ENCODE data around the gene NMU. TPM values are rescaled to one million over a fixed set of nuclear protein-coding genes. Genes with fewer than 3 reads are reported as not detected.
"Not testable (repeated sequence)": the region's sequence is repeated elsewhere in the genome, so short reads cannot be mapped to it uniquely, and the experiment has no call there.

NMU gene
- total and polyA plus RNA-seq, 2 experiments from 2014 or later, result 40.2 to 96.3 TPM

DNA sequence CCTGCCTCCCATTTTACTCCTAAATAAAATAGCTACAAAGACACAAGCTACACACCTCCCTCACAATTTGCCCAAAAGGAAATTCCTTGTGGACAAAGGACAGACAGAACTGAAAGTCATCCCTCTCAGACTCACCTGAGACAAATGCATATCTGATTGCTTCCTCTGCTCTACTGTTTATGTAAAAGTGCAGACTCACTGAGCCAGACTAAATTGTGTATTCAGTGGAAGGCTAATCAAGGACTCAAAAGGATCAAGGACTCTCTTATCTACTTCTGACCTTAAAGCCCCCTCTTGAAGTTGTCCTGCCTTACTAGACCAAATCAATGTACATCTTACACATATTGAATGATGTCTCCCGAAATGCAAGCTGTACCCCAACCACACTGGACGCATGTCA, 47.9 kb downstream of the NMU start:
- H3K27ac ChIP-seq (ENCODE audit: low read depth), result no peak overlapping the region
- H3K9me2 ChIP-seq (ENCODE audit: insufficient read depth), result no peaks in the 10 kb centered on the region
- H3K36me3 ChIP-seq (ENCODE audit: insufficient read depth), result no peaks in the 10 kb centered on the region; the same call in 1 of the 2 replicates
- H4K20me1 ChIP-seq (replicated peaks; ENCODE audit: insufficient read depth), result no peaks in the 10 kb centered on the region
- Mint-ChIP-seq H3K4me1 (peaks cover 4% of the 10 kb centered on the region; the same call in 1 of the 3 replicates), H3K4me3 (no peak overlapping the region), H3K36me3 (ENCODE audit: low read depth) (peaks cover 13% of the 10 kb centered on the region; the same call in 2 of the 3 replicates), H3K9me3 (peaks cover 10% of the 10 kb centered on the region), H3K27ac (peak overlapping the region; percentile 33; the same call in 1 of the 2 replicates), H3K27me3 (ENCODE audit: insufficient read depth, low read depth, poor library complexity) (peaks cover 3% of the 10 kb centered on the region)
- TF ChIP-seq, protein P1, sequence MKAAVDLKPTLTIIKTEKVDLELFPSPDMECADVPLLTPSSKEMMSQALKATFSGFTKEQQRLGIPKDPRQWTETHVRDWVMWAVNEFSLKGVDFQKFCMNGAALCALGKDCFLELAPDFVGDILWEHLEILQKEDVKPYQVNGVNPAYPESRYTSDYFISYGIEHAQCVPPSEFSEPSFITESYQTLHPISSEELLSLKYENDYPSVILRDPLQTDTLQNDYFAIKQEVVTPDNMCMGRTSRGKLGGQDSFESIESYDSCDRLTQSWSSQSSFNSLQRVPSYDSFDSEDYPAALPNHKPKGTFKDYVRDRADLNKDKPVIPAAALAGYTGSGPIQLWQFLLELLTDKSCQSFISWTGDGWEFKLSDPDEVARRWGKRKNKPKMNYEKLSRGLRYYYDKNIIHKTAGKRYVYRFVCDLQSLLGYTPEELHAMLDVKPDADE (IDR thresholded peaks at IDR 0.05), result no peak
- TF ChIP-seq CREB1 (CRISPR knock-in tag; IDR thresholded peaks at IDR 0.05; ENCODE audit: low read depth) (no peak), ZNF114 (CRISPR knock-in tag; IDR thresholded peaks at IDR 0.05) (no peak), ZNF331 (CRISPR knock-in tag; IDR thresholded peaks at IDR 0.05; ENCODE audit: low read depth) (no peak), STAT1 (IDR thresholded peaks at IDR 0.05; ENCODE audit: unreplicated experiment) (no peak), EZH2phosphoT487 (IDR thresholded peaks at IDR 0.05; ENCODE audit: unreplicated experiment) (no peak), JUNB (IDR thresholded peaks at IDR 0.05; ENCODE audit: unreplicated experiment) (no peak), NANOG (IDR thresholded peaks at IDR 0.05; ENCODE audit: borderline replicate concordance) (no peak), EZH2 (IDR thresholded peaks at IDR 0.05; ENCODE audit: low read depth, unreplicated experiment) (no peak), POLR2AphosphoS5 (IDR thresholded peaks at IDR 0.05; ENCODE audit: low read depth) (no peak)
- TF ChIP-seq, protein P2, sequence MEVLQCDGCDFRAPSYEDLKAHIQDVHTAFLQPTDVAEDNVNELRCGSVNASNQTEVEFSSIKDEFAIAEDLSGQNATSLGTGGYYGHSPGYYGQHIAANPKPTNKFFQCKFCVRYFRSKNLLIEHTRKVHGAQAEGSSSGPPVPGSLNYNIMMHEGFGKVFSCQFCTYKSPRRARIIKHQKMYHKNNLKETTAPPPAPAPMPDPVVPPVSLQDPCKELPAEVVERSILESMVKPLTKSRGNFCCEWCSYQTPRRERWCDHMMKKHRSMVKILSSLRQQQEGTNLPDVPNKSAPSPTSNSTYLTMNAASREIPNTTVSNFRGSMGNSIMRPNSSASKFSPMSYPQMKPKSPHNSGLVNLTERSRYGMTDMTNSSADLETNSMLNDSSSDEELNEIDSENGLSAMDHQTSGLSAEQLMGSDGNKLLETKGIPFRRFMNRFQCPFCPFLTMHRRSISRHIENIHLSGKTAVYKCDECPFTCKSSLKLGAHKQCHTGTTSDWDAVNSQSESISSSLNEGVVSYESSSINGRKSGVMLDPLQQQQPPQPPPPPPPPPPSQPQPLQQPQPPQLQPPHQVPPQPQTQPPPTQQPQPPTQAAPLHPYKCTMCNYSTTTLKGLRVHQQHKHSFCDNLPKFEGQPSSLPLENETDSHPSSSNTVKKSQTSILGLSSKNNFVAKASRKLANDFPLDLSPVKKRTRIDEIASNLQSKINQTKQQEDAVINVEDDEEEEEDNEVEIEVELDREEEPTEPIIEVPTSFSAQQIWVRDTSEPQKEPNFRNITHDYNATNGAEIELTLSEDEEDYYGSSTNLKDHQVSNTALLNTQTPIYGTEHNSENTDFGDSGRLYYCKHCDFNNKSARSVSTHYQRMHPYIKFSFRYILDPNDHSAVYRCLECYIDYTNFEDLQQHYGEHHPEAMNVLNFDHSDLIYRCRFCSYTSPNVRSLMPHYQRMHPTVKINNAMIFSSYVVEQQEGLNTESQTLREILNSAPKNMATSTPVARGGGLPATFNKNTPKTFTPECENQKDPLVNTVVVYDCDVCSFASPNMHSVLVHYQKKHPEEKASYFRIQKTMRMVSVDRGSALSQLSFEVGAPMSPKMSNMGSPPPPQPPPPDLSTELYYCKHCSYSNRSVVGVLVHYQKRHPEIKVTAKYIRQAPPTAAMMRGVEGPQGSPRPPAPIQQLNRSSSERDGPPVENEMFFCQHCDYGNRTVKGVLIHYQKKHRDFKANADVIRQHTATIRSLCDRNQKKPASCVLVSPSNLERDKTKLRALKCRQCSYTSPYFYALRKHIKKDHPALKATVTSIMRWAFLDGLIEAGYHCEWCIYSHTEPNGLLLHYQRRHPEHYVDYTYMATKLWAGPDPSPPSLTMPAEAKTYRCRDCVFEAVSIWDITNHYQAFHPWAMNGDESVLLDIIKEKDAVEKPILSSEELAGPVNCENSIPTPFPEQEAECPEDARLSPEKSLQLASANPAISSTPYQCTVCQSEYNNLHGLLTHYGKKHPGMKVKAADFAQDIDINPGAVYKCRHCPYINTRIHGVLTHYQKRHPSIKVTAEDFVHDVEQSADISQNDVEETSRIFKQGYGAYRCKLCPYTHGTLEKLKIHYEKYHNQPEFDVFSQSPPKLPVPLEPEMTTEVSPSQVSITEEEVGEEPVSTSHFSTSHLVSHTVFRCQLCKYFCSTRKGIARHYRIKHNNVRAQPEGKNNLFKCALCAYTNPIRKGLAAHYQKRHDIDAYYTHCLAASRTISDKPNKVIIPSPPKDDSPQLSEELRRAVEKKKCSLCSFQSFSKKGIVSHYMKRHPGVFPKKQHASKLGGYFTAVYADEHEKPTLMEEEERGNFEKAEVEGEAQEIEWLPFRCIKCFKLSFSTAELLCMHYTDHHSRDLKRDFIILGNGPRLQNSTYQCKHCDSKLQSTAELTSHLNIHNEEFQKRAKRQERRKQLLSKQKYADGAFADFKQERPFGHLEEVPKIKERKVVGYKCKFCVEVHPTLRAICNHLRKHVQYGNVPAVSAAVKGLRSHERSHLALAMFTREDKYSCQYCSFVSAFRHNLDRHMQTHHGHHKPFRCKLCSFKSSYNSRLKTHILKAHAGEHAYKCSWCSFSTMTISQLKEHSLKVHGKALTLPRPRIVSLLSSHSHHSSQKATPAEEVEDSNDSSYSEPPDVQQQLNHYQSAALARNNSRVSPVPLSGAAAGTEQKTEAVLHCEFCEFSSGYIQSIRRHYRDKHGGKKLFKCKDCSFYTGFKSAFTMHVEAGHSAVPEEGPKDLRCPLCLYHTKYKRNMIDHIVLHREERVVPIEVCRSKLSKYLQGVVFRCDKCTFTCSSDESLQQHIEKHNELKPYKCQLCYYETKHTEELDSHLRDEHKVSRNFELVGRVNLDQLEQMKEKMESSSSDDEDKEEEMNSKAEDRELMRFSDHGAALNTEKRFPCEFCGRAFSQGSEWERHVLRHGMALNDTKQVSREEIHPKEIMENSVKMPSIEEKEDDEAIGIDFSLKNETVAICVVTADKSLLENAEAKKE (CRISPR knock-in tag; IDR thresholded peaks at IDR 0.05), result no peak
- TF ChIP-seq, protein P3, sequence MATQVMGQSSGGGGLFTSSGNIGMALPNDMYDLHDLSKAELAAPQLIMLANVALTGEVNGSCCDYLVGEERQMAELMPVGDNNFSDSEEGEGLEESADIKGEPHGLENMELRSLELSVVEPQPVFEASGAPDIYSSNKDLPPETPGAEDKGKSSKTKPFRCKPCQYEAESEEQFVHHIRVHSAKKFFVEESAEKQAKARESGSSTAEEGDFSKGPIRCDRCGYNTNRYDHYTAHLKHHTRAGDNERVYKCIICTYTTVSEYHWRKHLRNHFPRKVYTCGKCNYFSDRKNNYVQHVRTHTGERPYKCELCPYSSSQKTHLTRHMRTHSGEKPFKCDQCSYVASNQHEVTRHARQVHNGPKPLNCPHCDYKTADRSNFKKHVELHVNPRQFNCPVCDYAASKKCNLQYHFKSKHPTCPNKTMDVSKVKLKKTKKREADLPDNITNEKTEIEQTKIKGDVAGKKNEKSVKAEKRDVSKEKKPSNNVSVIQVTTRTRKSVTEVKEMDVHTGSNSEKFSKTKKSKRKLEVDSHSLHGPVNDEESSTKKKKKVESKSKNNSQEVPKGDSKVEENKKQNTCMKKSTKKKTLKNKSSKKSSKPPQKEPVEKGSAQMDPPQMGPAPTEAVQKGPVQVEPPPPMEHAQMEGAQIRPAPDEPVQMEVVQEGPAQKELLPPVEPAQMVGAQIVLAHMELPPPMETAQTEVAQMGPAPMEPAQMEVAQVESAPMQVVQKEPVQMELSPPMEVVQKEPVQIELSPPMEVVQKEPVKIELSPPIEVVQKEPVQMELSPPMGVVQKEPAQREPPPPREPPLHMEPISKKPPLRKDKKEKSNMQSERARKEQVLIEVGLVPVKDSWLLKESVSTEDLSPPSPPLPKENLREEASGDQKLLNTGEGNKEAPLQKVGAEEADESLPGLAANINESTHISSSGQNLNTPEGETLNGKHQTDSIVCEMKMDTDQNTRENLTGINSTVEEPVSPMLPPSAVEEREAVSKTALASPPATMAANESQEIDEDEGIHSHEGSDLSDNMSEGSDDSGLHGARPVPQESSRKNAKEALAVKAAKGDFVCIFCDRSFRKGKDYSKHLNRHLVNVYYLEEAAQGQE (IDR thresholded peaks at IDR 0.05; ENCODE audit: unreplicated experiment), result no peak
- no peak overlapping the region for H3K4me2 ChIP-seq
- H2AFZ ChIP-seq, result no peak overlapping the region
- 0 out of 2 replicates have a peak, but pooled peaks cover 5% of the 10 kb centered on the region for H3K4me1 ChIP-seq (ENCODE audit: insufficient read depth)
- ATAC-seq, result no peak
- no peak overlapping the region for H3K4me3 ChIP-seq
- H3F3A ChIP-seq (replicated peaks; ENCODE audit: low read depth), result no peaks in the 10 kb centered on the region
- no peaks in the 10 kb centered on the region for H3K27me3 ChIP-seq (ENCODE audit: insufficient read depth)
- no peaks in the 10 kb centered on the region for H3K79me2 ChIP-seq (replicated peaks; ENCODE audit: insufficient read depth)
- DNase-seq (ENCODE audit: low spot score), result no peak

DNA sequence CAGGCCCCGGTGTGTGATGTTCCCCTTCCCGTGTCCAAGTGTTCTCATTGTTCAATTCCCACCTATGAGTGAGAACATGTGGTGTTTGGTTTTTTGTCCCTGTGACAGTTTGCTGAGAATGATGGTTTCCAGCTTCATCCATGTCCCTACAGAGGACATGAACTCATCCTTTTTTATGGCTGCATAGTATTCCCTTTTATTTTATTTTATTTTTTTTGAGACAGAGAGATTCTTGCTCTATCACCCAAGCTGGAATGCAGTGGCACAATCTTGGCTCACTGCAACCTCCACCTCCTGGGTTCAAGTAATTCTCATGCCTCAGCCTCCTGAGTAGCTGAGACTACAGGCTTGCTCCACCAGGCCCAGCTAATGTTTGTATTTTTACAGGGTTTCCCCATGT, 53.3 kb downstream of the NMU start:
- not testable (repeated sequence) for H3K9me2 ChIP-seq (ENCODE audit: insufficient read depth); H3K27ac Mint-ChIP-seq; H3K27me3 Mint-ChIP-seq (ENCODE audit: insufficient read depth, low read depth, poor library complexity); H3K4me3 ChIP-seq; H3F3A ChIP-seq (replicated peaks; ENCODE audit: low read depth); H3K27ac ChIP-seq (ENCODE audit: low read depth); H3K4me1 ChIP-seq (ENCODE audit: insufficient read depth); H3K4me2 ChIP-seq; H3K36me3 ChIP-seq (ENCODE audit: insufficient read depth); H3K79me2 ChIP-seq (replicated peaks; ENCODE audit: insufficient read depth); H3K4me1 Mint-ChIP-seq; H2AFZ ChIP-seq; H3K4me3 Mint-ChIP-seq; H4K20me1 ChIP-seq (replicated peaks; ENCODE audit: insufficient read depth); ATAC-seq; DNase-seq (ENCODE audit: low spot score); H3K27me3 ChIP-seq (ENCODE audit: insufficient read depth)
- H3K9me3 Mint-ChIP-seq, result peaks cover 31% of the 10 kb centered on the region
- peaks cover 23% of the 10 kb centered on the region for H3K36me3 Mint-ChIP-seq (ENCODE audit: low read depth)

Data from GM23338 (cell line).